HFF-Myc (cell line): Measurements from ENCODE around the gene ROCK2.

Experiments
- DNase-seq: peaks from one replicate; pipeline ENCODE4 v3.0.0-alpha.2; 2011; ENCODE audit warnings: low read depth; ENCODE audit errors: extremely low read depth
- H3K4me3 ChIP-seq: replicated peaks from 2 replicates; pipeline ENCODE4 v1.5.1; 2011; ENCODE audit warnings: low read depth, mild to moderate bottlenecking, control low read depth, low read length
- CTCF ChIP-seq: IDR thresholded peaks from 2 replicates; pipeline ENCODE4 v1.5.1; 2012; ENCODE audit warnings: mild to moderate bottlenecking, low read depth, low read length, control low read depth; ENCODE audit errors: missing control alignments

The ROCK2 gene

GRCh38 chr2:11305958-11306357 lies 38.5 kb downstream of the ROCK2 start:
- no peak for DNase-seq
- no peak for TF ChIP-seq CTCF
- no peak overlapping the region for H3K4me3 ChIP-seq

DNA sequence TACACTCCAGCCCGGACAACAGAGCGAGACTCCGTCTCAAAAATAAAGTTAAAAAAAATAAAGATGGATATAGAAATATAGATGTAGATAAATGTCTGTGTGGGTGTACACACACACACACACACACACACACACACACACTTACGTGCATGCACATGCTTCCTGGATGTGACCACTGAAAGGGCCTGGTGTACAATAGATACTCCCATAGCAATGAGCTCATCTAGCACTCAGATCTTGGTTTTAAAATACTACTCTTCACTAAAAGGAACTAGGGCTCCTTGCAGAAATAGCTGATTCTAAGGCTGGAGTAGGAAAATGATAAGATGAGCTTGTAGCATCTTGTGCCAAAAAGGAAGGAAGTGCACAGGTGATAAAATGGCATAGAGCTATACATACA lies 39.1 kb downstream of the ROCK2 start:
- no peak for TF ChIP-seq CTCF
- no peak for DNase-seq

DNA sequence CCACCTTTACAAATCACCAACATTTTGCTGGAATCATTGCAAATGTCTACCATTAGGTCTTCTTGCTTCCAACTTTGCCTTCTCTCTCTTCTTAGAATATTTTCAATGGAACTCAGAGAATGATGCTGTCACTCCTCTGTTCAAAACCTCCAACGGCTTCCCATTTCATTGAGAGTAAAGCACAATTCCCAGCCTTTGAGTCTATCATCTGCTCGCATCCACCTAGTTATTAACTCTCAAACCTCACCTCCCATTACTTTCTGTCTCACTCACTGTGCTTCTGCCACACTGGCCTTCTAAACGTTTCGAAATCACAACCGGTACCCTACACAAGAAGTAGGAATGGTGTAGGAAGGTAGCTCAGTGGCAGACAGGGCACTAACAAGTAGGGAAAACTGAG lies 40.0 kb downstream of the ROCK2 start:
- DNase-seq = no peak
- no peak for TF ChIP-seq CTCF
- no peak overlapping the region for H3K4me3 ChIP-seq

More for the DNA sequence above, 39.1 kb downstream of the ROCK2 start:
- no peak overlapping the region for H3K4me3 ChIP-seq

DNA sequence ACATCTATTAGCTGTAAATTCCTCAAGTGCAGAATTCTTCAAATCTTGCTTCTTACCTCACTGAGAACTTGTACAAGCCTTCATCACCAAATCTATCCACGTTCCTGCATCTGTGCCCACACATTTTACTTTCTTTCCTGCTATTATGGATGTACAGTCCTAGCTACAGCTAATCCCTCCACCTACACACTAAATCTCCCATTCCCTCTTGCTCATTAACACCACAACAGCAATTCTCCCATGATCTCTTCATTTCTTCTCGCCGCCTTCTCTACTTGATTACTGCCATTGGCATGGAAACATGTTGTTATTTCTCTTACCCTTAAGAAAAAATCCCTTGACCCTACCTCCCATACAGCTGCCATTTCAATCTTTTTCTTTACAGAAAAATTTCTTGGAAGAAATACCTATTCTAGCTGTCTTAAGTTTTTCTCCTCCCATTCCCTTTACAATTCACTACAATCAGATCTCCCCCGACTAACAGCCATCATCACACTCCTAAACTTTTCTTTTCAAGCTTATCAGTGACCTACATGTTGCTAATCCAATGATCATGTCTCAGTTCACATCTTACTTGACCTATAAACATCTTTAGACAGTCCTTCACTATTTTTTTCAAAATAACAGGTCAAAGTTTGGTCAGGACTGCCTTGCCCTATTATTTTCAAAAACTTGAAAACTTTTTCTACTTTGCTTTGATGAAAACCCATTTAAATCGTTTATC lies 41.0 kb downstream of the ROCK2 start:
- DNase-seq = no peak
- no peak for TF ChIP-seq CTCF

GRCh38 chr2:11299439-11299838 lies 45.0 kb downstream of the ROCK2 start:
- no peak for TF ChIP-seq CTCF
- H3K4me3 ChIP-seq = no peak overlapping the region

More for the DNA sequence above, 41.0 kb downstream of the ROCK2 start:
- H3K4me3 ChIP-seq = no peak overlapping the region

GRCh38 chr2:11298592-11298991 lies 45.8 kb downstream of the ROCK2 start:
- TF ChIP-seq CTCF = no peak
- H3K4me3 ChIP-seq = no peak overlapping the region
- DNase-seq = no peak

More at GRCh38 chr2:11299439-11299838, 45.0 kb downstream of the ROCK2 start:
- no peak for DNase-seq

DNA sequence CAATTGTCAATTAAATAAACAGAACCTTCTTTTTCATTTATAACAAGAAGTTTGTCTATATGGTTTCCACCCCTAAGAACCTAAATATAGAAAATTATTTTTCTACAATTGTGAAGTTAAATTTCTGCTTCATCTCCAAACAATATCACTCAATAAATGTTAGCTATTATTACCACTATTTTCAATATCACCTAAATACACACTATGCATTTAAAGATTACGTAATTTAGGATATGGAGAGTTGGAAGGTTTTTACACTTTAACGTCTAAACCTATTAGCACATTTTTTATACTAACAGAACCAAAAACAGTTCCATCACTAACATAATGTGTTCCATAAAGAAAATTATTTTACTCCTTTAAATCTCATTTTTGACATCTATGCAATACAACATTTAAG lies 48.0 kb downstream of the ROCK2 start:
- H3K4me3 ChIP-seq = no peak overlapping the region
- DNase-seq = no peak
- no peak for TF ChIP-seq CTCF
